Measurements from ENCODE around the gene GAB4.
A peak's percentile ranks its signal among the peaks of the same experiment; 100 is the strongest.
"Not testable (repeated sequence)": the region's sequence is repeated elsewhere in the genome, so short reads cannot be mapped to it uniquely, and the experiment has no call there.

Gene GAB4, protein sequence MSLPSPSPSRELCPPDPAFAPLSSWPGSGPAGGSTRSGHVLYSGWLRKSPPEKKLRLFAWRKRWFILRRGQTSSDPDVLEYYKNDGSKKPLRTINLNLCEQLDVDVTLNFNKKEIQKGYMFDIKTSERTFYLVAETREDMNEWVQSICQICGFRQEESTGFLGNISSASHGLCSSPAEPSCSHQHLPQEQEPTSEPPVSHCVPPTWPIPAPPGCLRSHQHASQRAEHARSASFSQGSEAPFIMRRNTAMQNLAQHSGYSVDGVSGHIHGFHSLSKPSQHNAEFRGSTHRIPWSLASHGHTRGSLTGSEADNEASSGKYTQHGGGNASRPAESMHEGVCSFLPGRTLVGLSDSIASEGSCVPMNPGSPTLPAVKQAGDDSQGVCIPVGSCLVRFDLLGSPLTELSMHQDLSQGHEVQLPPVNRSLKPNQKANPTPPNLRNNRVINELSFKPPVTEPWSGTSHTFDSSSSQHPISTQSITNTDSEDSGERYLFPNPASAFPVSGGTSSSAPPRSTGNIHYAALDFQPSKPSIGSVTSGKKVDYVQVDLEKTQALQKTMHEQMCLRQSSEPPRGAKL

DNA sequence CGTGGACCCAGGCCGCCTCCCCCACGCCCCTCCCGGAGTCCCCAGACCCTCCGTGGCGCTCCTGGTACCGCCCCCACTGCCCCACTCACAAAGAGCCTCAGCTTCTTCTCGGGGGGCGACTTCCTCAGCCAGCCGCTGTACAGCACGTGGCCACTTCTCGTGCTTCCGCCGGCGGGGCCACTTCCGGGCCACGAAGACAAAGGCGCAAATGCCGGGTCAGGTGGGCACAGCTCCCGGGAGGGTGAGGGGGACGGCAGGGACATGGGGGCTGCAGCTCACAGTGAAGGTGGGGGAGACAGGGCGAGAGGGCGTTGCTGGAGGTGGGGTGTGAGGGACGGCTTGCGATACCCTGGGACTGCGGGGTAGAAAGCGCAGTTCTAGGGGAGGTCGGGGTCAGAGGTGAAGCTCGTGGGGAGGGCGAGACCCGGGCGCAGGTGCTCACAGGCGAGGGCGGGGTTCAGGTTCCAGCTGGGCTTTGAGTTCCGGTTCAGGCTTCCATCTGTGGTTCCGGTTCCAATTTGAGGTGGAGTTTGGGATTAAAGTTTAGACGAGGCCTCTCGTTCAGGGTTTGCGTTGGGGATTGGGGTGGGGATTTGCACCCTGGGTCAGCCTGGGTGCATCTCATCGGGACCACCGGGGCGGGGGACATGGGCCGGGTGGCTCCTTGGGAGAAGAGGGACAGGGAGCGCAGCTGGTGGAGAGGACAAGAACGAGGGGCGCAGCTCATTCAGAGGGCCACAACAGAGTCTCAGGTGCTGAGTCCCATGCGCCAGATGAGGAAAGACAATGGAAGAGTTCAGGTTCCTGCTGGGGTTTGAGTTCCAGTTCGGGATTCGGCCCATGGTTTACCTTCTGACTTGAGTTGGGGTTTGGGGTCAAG, at the start of gene GAB4:
Gene GAB4, minus strand, starts transcription at position 371 of the 880 bp plus-strand sequence. Its CDS starts 108 bp downstream, at position 263.
- Histone ChIP-seq H3K9ac (ENCODE audit: low read length) (no peak within 1 kb of the TSS), H3K9me3 (ENCODE audit: control insufficient read depth, low read length) (peaks cover 12% of the 10 kb centered on the region), H3K27me3 (replicated peaks; ENCODE audit: control insufficient read depth, insufficient read depth, low read length) (peaks cover 31% of the 10 kb centered on the region), H3K4me1 (ENCODE audit: control insufficient read depth, insufficient read depth, low read length) (no peaks in the 10 kb centered on the region), H3K4me3 (ENCODE audit: low read length) (no peak within 1 kb of the TSS), H3K36me3 (ENCODE audit: control insufficient read depth, insufficient read depth, low read length, severe bottlenecking) (no peaks in the 10 kb centered on the region)
- DNase-seq (ENCODE audit: low read depth), result no peak

DNA sequence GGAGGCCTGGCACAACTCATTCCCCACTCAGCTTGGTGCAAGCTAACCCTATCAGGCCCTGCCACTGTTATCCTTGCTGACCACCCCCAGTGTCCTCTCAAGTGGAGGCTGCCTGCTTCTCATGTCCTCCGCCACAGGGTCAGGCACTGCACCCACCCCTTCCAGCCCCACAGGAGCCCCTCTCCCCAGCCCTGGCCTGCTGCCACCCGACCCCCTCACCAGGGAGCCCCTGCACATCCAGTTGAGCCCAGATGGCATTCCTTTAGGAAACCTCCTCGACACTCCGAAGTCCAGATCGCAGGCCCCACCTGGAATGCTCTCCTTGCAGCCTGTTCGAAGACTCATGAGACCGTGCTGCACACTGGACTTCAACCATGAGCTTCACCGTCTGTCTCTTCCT, 48.8 kb upstream of the GAB4 start:
- Histone ChIP-seq H3K9ac (ENCODE audit: low read length) (no peak overlapping the region), H3K27me3 (replicated peaks; ENCODE audit: control insufficient read depth, insufficient read depth, low read length) (no peaks in the 10 kb centered on the region), H3K36me3 (ENCODE audit: control insufficient read depth, insufficient read depth, low read length, severe bottlenecking) (peaks cover 10% of the 10 kb centered on the region), H3K4me3 (ENCODE audit: low read length) (no peak overlapping the region), H3K4me1 (ENCODE audit: control insufficient read depth, insufficient read depth, low read length) (no peaks in the 10 kb centered on the region), H3K9me3 (ENCODE audit: control insufficient read depth, low read length) (no peaks in the 10 kb centered on the region)
- no peak for DNase-seq (ENCODE audit: low read depth)

DNA sequence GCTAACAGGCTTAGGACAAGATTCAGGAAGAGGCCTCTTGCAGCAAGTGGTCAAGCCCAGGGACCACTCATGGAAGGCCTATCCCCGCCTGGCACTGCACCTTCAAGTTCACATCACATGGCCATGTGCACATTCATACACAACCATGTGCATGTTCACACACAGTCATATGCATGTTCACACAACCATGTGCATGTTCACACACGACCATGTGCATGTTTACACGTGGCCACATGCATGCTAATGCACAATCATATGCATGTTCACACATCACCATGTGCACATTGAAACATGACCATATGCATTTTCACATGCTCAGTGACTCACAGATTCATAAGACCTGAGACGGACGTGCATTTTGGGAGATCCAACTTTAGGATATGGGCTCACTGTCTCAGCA, 48.0 kb upstream of the GAB4 start:
- Histone ChIP-seq H3K4me1 (ENCODE audit: control insufficient read depth, insufficient read depth, low read length) (no peaks in the 10 kb centered on the region), H3K36me3 (ENCODE audit: control insufficient read depth, insufficient read depth, low read length, severe bottlenecking) (peaks cover 17% of the 10 kb centered on the region), H3K9ac (ENCODE audit: low read length) (no peak overlapping the region), H3K4me3 (ENCODE audit: low read length) (no peak overlapping the region), H3K9me3 (ENCODE audit: control insufficient read depth, low read length) (no peaks in the 10 kb centered on the region), H3K27me3 (replicated peaks; ENCODE audit: control insufficient read depth, insufficient read depth, low read length) (no peaks in the 10 kb centered on the region)
- no peak for DNase-seq (ENCODE audit: low read depth)

DNA sequence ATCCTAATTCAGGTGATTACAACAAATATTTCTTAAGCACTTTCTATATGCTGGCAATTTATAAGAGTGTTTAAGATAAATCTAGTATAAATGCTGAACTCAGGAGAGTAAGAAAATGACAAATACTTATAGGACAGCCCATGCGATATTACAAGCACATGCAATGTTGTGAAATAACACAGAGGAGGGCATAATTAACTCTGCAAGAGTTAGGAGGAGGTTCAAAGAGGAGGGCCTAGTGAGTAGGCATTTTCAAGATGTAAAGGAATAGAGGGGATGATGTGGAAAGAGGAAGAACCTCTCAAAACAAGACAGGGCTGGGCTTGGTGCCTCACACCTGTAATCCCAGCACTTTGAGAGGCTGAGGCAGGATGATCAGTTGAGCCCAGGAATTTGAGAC, 39.6 kb upstream of the GAB4 start:
- Histone ChIP-seq H3K4me3 (ENCODE audit: low read length) (no peak overlapping the region), H3K9me3 (ENCODE audit: control insufficient read depth, low read length) (no peaks in the 10 kb centered on the region), H3K27me3 (replicated peaks; ENCODE audit: control insufficient read depth, insufficient read depth, low read length) (no peaks in the 10 kb centered on the region), H3K4me1 (ENCODE audit: control insufficient read depth, insufficient read depth, low read length) (no peaks in the 10 kb centered on the region), H3K36me3 (ENCODE audit: control insufficient read depth, insufficient read depth, low read length, severe bottlenecking) (peaks cover 39% of the 10 kb centered on the region), H3K9ac (ENCODE audit: low read length) (no peak overlapping the region)
- no peak for DNase-seq (ENCODE audit: low read depth)

GRCh38 chr22:17046566-17047348, 38.7 kb upstream of the GAB4 start:
- H3K9ac ChIP-seq (ENCODE audit: low read length), result no peak overlapping the region
- no peaks in the 10 kb centered on the region for H3K4me1 ChIP-seq (ENCODE audit: control insufficient read depth, insufficient read depth, low read length)
- H3K36me3 ChIP-seq (ENCODE audit: control insufficient read depth, insufficient read depth, low read length, severe bottlenecking), result peaks cover 35% of the 10 kb centered on the region
- H3K9me3 ChIP-seq (ENCODE audit: control insufficient read depth, low read length), result no peaks in the 10 kb centered on the region
- no peak for DNase-seq (ENCODE audit: low read depth)
- H3K4me3 ChIP-seq (ENCODE audit: low read length), result no peak overlapping the region
- H3K27me3 ChIP-seq (replicated peaks; ENCODE audit: control insufficient read depth, insufficient read depth, low read length), result no peaks in the 10 kb centered on the region

GRCh38 chr22:17043521-17043920, 35.5 kb upstream of the GAB4 start:
- peaks cover 3% of the 10 kb centered on the region for H3K4me1 ChIP-seq (ENCODE audit: control insufficient read depth, insufficient read depth, low read length)
- no peaks in the 10 kb centered on the region for H3K27me3 ChIP-seq (replicated peaks; ENCODE audit: control insufficient read depth, insufficient read depth, low read length)
- H3K4me3 ChIP-seq (ENCODE audit: low read length), result no peak overlapping the region
- DNase-seq (ENCODE audit: low read depth), result no peak
- no peak overlapping the region for H3K9ac ChIP-seq (ENCODE audit: low read length)
- H3K9me3 ChIP-seq (ENCODE audit: control insufficient read depth, low read length), result no peaks in the 10 kb centered on the region
- peaks cover 14% of the 10 kb centered on the region for H3K36me3 ChIP-seq (ENCODE audit: control insufficient read depth, insufficient read depth, low read length, severe bottlenecking)

- not testable (repeated sequence) for H3K4me1 ChIP-seq (ENCODE audit: control insufficient read depth, insufficient read depth, low read length); H3K9me3 ChIP-seq (ENCODE audit: control insufficient read depth, low read length); H3K36me3 ChIP-seq (ENCODE audit: control insufficient read depth, insufficient read depth, low read length, severe bottlenecking); H3K27me3 ChIP-seq (replicated peaks; ENCODE audit: control insufficient read depth, insufficient read depth, low read length); DNase-seq (ENCODE audit: low read depth)
- Histone ChIP-seq H3K9ac (ENCODE audit: low read length) (peak overlapping the region; percentile 81), H3K4me3 (ENCODE audit: low read length) (peak overlapping the region; percentile 79)
Measured at GRCh38 chr22:17036842-17037711, 29.1 kb upstream of the GAB4 start.

DNA sequence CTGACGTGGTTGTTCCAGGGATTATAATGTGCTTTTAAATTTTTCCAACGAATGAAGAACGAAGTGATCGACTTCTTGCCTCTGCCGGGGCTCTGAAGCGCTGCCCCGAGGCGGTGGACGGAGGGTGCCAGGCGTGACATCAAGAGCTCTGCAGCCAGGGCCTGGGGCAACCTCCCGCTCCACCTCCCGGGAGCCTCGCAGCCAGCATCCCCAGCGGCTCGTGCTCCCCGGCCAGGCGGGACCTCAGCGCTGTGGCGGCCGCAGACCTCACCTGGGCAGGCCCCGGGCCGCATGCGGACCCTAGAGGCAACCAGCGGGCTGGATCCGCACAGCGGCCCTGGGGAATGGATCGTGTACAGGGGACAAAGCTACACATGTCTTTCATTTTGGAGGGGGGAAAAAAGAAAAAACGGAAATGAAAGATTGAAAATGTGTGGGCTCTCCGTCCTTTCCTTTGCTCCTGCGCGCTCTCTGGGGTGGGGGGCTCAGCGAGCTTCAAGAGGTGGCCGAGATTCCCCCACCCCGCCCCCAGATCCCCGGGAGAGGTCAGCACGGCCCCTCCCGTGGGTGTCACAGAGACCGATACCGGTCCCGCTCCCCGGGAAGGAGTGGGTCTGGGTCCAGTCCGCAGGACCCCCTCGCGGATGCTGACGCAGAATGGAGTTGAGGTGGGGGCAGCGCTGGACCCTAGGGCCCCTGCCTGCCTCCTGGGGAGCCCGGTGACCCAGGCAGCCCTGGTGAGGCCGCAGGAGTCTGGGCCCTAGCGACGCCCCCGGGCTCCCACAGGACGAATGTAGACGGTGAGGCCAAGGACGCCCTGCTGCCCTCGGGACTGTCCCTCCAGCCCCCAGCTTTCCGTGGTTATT, 28.2 kb upstream of the GAB4 start:
- H3K9me3 ChIP-seq (ENCODE audit: control insufficient read depth, low read length); H3K36me3 ChIP-seq (ENCODE audit: control insufficient read depth, insufficient read depth, low read length, severe bottlenecking); H3K27me3 ChIP-seq (replicated peaks; ENCODE audit: control insufficient read depth, insufficient read depth, low read length); DNase-seq (ENCODE audit: low read depth); H3K4me1 ChIP-seq (ENCODE audit: control insufficient read depth, insufficient read depth, low read length): not testable (repeated sequence)
- H3K9ac ChIP-seq (ENCODE audit: low read length), result peak overlapping the region; percentile 68
- peak overlapping the region; percentile 65 for H3K4me3 ChIP-seq (ENCODE audit: low read length)

- peaks cover 4% of the 10 kb centered on the region for H3K4me1 ChIP-seq (ENCODE audit: control insufficient read depth, insufficient read depth, low read length)
- H3K9me3 ChIP-seq (ENCODE audit: control insufficient read depth, low read length), result no peaks in the 10 kb centered on the region
- no peak overlapping the region for H3K9ac ChIP-seq (ENCODE audit: low read length)
- H3K36me3 ChIP-seq (ENCODE audit: control insufficient read depth, insufficient read depth, low read length, severe bottlenecking), result no peaks in the 10 kb centered on the region
- no peak overlapping the region for H3K4me3 ChIP-seq (ENCODE audit: low read length)
- DNase-seq (ENCODE audit: low read depth), result no peak
- no peaks in the 10 kb centered on the region for H3K27me3 ChIP-seq (replicated peaks; ENCODE audit: control insufficient read depth, insufficient read depth, low read length)
Measured at GRCh38 chr22:17035246-17035645, 27.2 kb upstream of the GAB4 start.
